Left lung (tissue), 10 donors: ENCODE measurements around the gene FLII. TPM values are rescaled to one million over a fixed set of nuclear protein-coding genes. Genes with fewer than 3 reads are reported as not detected.
"Not testable (repeated sequence)": the region's sequence is repeated elsewhere in the genome, so short reads cannot be mapped to it uniquely, and the experiment has no call there.

ENCODE experiments used
- ATAC-seq: fragments of 200-7000 bp; cut with Tn5 transposase; one replicate; pipeline ENCODE4 v1.9.1; 2020; ENCODE audit warnings: moderate library complexity
- DNase-seq, 4 donors: peaks; one replicate each; pipeline ENCODE4 v3.0.0-alpha.2; 2013 to 2020
- H3K27ac ChIP-seq, 2 donors: fragments of 200-600 bp; sonication (generic) in 1 of 2; one replicate each; pipeline versions ENCODE4 v1.5.0 to v1.8.0; 2020 to 2021
- H3K27me3 ChIP-seq, 2 donors: fragments of 200-600 bp; sonication (generic) in 1 of 2; one replicate each; pipeline versions ENCODE4 v1.5.0 to v1.8.0; 2020 to 2021
- H3K36me3 ChIP-seq, 2 donors: fragments of 200-600 bp; sonication (generic) in 1 of 2; one replicate each; pipeline versions ENCODE4 v1.5.0 to v1.8.0; 2020 to 2021
- H3K4me1 ChIP-seq, 2 donors: fragments of 200-600 bp; one replicate each; pipeline ENCODE4 v1.8.0; 2021
- H3K4me3 ChIP-seq, 2 donors: fragments of 200-600 bp; sonication (generic) in 1 of 2; one replicate each; pipeline versions ENCODE4 v1.5.0 to v1.8.0; 2020 to 2021; ENCODE audit warnings: mild to moderate bottlenecking in 1 of 2
- H3K9me3 ChIP-seq, 2 donors: fragments of 200-600 bp; sonication (generic) in 1 of 2; one replicate each; pipeline versions ENCODE4 v1.5.0 to v1.8.0; 2020 to 2021
- intact Hi-C, 2 donors: fragments of 100-400 bp; cut with DNase I; formaldehyde crosslinking; loops; one replicate each; pipeline versions ENCODE4 v1.11.2 to v1.14.2; 2022
- polyA plus RNA-seq, 6 donors: library from polyadenylated mRNA; unstranded; fragments of 120-200 nt; gene quantifications; one replicate each; pipeline ENCODE4 v1.2.1, GENCODE V29; 2013; ENCODE audit not compliant: insufficient read length in 6 of 6
- total RNA-seq, 2 donors: library from RNA; stranded (reverse); fragmentation: NEBNext Ultra II Directional; extraction: Animal tissue kit (Norgen Biotek cat#: 25700); gene quantifications; one replicate each; pipeline ENCODE4 v1.2.1, GENCODE V29; 2021
- TF ChIP-seq, protein P1 (sequence below), 2 donors: fragments of 200-600 bp; sonication (generic) in 1 of 2; IDR thresholded peaks; one replicate each; pipeline versions ENCODE4 v1.5.0 to v1.8.0; 2021; ENCODE audit warnings: antibody characterized with exemption in 2 of 2
- donor health status: DM: no; HTN: yes; CAD: no.
- donor health status: DM: no; HTN: no; CAD: no.

FLII gene
- total and polyA plus RNA-seq, 8 donors = 124 to 381 (median 146) TPM

DNA sequence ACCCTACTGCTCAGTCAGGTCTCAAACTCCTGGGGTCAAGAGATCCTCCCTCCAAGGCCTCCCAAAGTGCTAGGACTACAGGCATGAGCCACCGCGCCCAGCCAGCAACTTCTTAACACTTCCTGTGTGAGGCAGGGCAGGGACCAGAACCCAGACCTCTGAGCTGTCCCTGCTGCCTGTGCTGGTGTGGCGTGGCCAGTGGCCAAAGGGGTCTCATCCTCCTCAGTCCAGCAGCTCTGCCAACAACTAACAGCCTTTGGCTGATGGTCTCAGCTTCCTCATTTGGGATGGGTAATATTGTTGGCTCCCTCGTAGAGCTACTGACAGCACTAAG lies 34.5 kb downstream of the FLII start:
- no peaks in the 10 kb centered on the region for H3K36me3 ChIP-seq
- H3K4me3 ChIP-seq = no peak overlapping the region
- no peak overlapping the region for H3K27ac ChIP-seq
- TF ChIP-seq, protein P1, sequence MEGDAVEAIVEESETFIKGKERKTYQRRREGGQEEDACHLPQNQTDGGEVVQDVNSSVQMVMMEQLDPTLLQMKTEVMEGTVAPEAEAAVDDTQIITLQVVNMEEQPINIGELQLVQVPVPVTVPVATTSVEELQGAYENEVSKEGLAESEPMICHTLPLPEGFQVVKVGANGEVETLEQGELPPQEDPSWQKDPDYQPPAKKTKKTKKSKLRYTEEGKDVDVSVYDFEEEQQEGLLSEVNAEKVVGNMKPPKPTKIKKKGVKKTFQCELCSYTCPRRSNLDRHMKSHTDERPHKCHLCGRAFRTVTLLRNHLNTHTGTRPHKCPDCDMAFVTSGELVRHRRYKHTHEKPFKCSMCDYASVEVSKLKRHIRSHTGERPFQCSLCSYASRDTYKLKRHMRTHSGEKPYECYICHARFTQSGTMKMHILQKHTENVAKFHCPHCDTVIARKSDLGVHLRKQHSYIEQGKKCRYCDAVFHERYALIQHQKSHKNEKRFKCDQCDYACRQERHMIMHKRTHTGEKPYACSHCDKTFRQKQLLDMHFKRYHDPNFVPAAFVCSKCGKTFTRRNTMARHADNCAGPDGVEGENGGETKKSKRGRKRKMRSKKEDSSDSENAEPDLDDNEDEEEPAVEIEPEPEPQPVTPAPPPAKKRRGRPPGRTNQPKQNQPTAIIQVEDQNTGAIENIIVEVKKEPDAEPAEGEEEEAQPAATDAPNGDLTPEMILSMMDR (IDR thresholded peaks at IDR 0.05) = no peak
- intact Hi-C loops = no loop called here
- peaks cover 7 to 23% of the 10 kb centered on the region in 2 donors for H3K4me1 ChIP-seq
- H3K27me3 ChIP-seq = no peaks in the 10 kb centered on the region
- H3K9me3 ChIP-seq = no peaks in the 10 kb centered on the region
- DNase-seq (no peak), ATAC-seq (no peak)

DNA sequence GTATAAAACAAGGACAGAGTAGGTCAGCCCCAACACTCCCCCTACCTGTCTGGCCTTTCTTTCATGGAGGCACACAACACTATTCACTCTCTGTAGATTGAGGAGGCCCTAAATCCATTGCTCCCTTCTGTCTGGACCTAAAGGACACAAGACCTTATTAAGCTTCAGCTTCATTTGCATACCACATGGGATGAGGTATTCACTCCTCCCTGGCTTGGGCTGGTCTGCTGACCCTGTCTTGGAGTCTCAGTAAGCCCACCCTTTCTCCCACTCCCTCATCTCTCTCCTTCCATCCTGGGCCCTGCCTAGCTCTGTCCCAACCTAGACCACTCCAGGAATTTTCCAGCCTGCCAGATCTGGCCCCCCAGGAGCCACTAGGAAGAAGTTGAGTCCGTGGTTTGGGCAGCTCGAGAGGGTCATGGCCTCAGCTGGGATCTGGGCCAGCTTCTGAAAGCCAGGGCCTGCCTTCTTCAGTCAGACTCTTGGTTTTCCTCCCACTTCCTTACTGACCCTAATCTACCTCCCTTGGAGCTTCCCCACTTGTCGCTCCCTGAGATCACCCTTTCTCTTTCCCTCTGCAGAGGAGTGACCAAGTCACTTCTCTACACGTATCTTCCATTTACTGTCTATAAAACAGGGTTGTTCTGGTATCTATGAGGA lies 39.7 kb downstream of the FLII start:
- Histone ChIP-seq H3K4me1 (peaks cover 0 to 7% of the 10 kb centered on the region in 2 donors), H3K9me3 (no peaks in the 10 kb centered on the region), H3K4me3 (no peak overlapping the region), H3K27ac (no peak overlapping the region), H3K36me3 (no peaks in the 10 kb centered on the region), H3K27me3 (no peaks in the 10 kb centered on the region)
- DNase-seq (peak in 1 of 4 donors; percentile 40), ATAC-seq (peak; percentile 33)
- intact Hi-C loops = no loop called here
- TF ChIP-seq, protein P1 (IDR thresholded peaks at IDR 0.05) = no peak

DNA sequence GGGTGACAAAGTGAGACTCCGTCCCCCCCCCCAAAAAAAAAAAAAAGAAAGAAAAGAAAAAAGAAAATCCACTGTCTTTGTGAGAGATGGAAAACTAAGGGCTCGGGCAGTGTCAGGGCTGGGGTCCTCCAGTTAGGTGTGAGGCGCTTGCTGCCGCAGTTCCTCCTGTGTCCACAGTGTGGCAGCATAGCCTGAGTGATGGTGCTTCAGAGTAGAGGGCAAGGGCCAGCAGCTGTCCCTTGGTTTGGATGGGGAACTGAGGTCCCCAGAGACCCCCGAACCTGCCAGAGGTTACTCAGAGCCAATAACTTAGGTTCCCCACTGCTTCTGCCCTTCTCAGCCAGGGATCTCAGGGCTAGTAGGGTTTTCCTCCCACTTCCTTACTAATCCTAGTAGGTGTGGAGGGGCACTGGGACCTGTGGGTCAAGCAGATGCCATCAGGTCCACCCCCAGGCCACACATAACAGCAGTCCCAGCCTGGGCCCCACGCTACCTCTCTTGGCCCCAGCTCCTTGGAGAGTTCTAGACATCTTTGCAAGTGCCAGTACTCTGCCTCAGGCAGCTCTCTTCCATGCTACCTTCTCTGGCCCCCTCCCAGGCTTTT lies 41.0 kb downstream of the FLII start:
- ATAC-seq (peak; percentile 97), DNase-seq (peak in 3 of 4 donors; percentile 66 to 89 (median 71))
- H3K4me1 ChIP-seq = peaks cover 0 to 7% of the 10 kb centered on the region in 2 donors

DNA sequence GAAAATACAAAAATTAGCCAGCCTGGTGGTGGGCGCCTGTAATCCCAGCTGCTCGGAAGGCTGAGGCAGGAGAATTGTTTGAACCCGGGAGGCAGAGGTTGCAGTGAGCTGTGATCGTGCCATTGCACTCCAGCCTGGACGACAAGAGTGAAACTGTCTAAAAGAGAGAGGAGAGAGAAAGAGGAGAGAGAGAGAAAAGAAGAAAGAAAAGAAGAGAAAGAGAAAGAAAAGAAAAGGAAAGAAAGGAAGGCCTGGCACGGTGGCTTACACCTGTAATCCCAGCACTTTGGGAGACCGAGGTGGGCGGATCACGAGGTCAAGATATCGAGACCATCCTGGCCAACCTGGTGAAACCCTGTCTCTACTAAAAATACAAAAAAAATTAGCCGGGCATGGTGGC lies 41.6 kb downstream of the FLII start:
- H3K4me3 ChIP-seq, ATAC-seq, H3K27me3 ChIP-seq, H3K9me3 ChIP-seq, intact Hi-C loops, H3K4me1 ChIP-seq, H3K36me3 ChIP-seq, H3K27ac ChIP-seq: not testable (repeated sequence)
- DNase-seq = peak in 1 of 4 donors; percentile 21

More for the DNA sequence above, 41.0 kb downstream of the FLII start:
- Histone ChIP-seq H3K9me3 (no peaks in the 10 kb centered on the region), H3K36me3 (no peaks in the 10 kb centered on the region), H3K27ac (no peak overlapping the region), H3K27me3 (no peaks in the 10 kb centered on the region), H3K4me3 (no peak overlapping the region)
- TF ChIP-seq, protein P1 (IDR thresholded peaks at IDR 0.05) = peak; percentile 91 to 94
- intact Hi-C loops = no loop called here

DNA sequence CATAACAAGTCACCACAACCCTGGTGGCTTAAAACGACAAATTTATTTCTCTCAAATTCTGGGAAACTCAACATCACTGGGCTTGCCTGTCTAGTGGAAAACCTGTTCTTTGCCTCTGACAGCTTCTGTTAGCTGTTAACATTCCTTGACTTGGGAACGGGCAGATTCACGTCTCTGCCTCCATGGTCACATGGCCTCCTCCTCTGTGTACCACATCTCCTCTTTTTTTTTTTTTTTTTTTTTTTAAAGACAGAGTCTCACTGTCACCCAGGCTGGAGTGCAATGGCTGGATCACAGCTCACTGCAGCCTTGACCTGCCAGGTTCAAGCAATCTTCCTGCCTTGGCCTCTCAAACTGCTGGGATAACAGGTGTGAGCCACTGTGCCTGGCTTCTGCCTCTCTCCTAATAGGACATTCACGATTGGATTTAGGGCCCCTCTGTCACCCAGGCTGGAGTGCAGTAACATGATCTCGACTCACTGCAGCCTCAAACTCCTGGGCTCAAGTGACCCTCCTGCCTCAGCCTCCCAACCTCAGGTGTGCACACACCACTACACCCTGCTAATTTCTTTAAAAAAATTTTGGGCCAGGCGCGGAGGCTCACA lies 44.8 kb downstream of the FLII start:
- ATAC-seq (no peak), DNase-seq (no peak)
- intact Hi-C loops = no loop called here
- Histone ChIP-seq H3K4me1 (peaks cover 0 to 3% of the 10 kb centered on the region in 2 donors), H3K36me3 (peaks cover 0 to 29% of the 10 kb centered on the region in 2 donors), H3K27me3 (no peaks in the 10 kb centered on the region), H3K9me3 (no peaks in the 10 kb centered on the region), H3K27ac (no peak overlapping the region), H3K4me3 (no peak overlapping the region)
- TF ChIP-seq, protein P1 (IDR thresholded peaks at IDR 0.05) = no peak
